Mesenchymal stem cell (in vitro differentiated cells and primary cell): ENCODE results near the gene MCM3AP.

Source experiments
- DNase-seq: peaks from one replicate; pipeline ENCODE4 v3.0.0-alpha.2; 2013
- H2AFZ ChIP-seq: one replicate; pipeline ENCODE4 v1.6.1; 2013; ENCODE audit warnings: low read depth, mild to moderate bottlenecking, control low read depth, inconsistent platforms, low read length, moderate library complexity
- H2AK5ac ChIP-seq: 2 replicates; pipeline ENCODE4 v1.6.1; 2013; ENCODE audit warnings: low read length, moderate library complexity, mild to moderate bottlenecking, inconsistent platforms; ENCODE audit not compliant: severe bottlenecking
- H2BK120ac ChIP-seq: one replicate; pipeline ENCODE4 v1.6.1; 2013; ENCODE audit warnings: low read depth, mild to moderate bottlenecking, inconsistent platforms, low read length, moderate library complexity
- H2BK12ac ChIP-seq, 2 experiments: one replicate each; pipeline ENCODE4 v1.6.1; 2013; ENCODE audit warnings: inconsistent platforms in 2 of 2, low read length in 2 of 2, mild to moderate bottlenecking in 2 of 2, moderate library complexity in 2 of 2, control low read depth in 1 of 2
- H2BK15ac ChIP-seq: one replicate; pipeline ENCODE4 v1.6.1; 2013; ENCODE audit warnings: mild to moderate bottlenecking, low read depth, inconsistent platforms; ENCODE audit not compliant: poor library complexity, severe bottlenecking
- H2BK5ac ChIP-seq: 2 replicates; pipeline ENCODE4 v1.6.1; 2013; ENCODE audit warnings: low read depth, mild to moderate bottlenecking, low read length, control low read depth, inconsistent platforms; ENCODE audit not compliant: poor library complexity, severe bottlenecking
- H3K14ac ChIP-seq, 2 experiments: one replicate each; pipeline ENCODE4 v1.6.1; 2013; ENCODE audit warnings: inconsistent platforms in 2 of 2, low read length in 2 of 2, control low read depth in 1 of 2, mild to moderate bottlenecking in 1 of 2, moderate library complexity in 1 of 2
- H3K18ac ChIP-seq, 2 experiments: one replicate each; pipeline ENCODE4 v1.6.1; 2013; ENCODE audit warnings: inconsistent platforms in 2 of 2, low read length in 2 of 2, control low read depth in 1 of 2, low read depth in 1 of 2, mild to moderate bottlenecking in 1 of 2
- H3K23ac ChIP-seq, 2 experiments: one replicate each; pipeline ENCODE4 v1.6.1; 2013; ENCODE audit warnings: inconsistent platforms in 2 of 2, low read length in 2 of 2, mild to moderate bottlenecking in 2 of 2, moderate library complexity in 2 of 2, control low read depth in 1 of 2
- H3K27ac ChIP-seq: 2 replicates; pipeline ENCODE4 v1.5.1; 2013; ENCODE audit warnings: mild to moderate bottlenecking, moderate library complexity, low read length, control low read depth, inconsistent platforms; ENCODE audit not compliant: poor library complexity, severe bottlenecking
- H3K27me3 ChIP-seq, 2 experiments: 2 replicates each; pipeline versions ENCODE4 v1.6.1 to v1.7.0; 2013; ENCODE audit warnings: low read length in 2 of 2, mild to moderate bottlenecking in 2 of 2, moderate library complexity in 2 of 2, control low read depth in 1 of 2, inconsistent platforms in 1 of 2; ENCODE audit not compliant: control insufficient read depth in 1 of 2, insufficient read depth in 1 of 2
- H3K36me3 ChIP-seq, 2 experiments: 2 replicates each; pipeline versions ENCODE4 v1.6.1 to v1.7.0; 2013; ENCODE audit warnings: low read length in 2 of 2, control low read depth in 1 of 2, inconsistent platforms in 1 of 2, low read depth in 1 of 2, mild to moderate bottlenecking in 1 of 2; ENCODE audit not compliant: insufficient read depth in 2 of 2, control insufficient read depth in 1 of 2
- H3K4ac ChIP-seq, 2 experiments: one replicate each; pipeline ENCODE4 v1.6.1; 2013; ENCODE audit warnings: inconsistent platforms in 2 of 2, low read length in 2 of 2, mild to moderate bottlenecking in 2 of 2, moderate library complexity in 2 of 2, control low read depth in 1 of 2, low read depth in 1 of 2
- H3K4me1 ChIP-seq: 2 replicates; pipeline ENCODE4 v1.6.1; 2013; ENCODE audit warnings: low read depth, low read length, control low read depth; ENCODE audit not compliant: control insufficient read depth, insufficient read depth
- H3K4me2 ChIP-seq: 2 replicates; pipeline ENCODE4 v1.6.1; 2013; ENCODE audit warnings: low read length, mild to moderate bottlenecking, inconsistent platforms; ENCODE audit not compliant: poor library complexity, severe bottlenecking
- H3K4me3 ChIP-seq, 2 experiments: 2 replicates each; pipeline versions ENCODE4 v1.5.1 to v1.7.0; 2013; ENCODE audit warnings: low read length in 2 of 2, mild to moderate bottlenecking in 2 of 2, control low read depth in 1 of 2, low read depth in 1 of 2; ENCODE audit not compliant: insufficient read depth in 1 of 2
- H3K79me1 ChIP-seq: replicated peaks from 2 replicates; pipeline ENCODE4 v1.6.1; 2013; ENCODE audit warnings: mild to moderate bottlenecking, control low read depth, low read length, inconsistent platforms; ENCODE audit not compliant: poor library complexity, severe bottlenecking
- H3K9ac ChIP-seq: 2 replicates; pipeline ENCODE4 v1.7.0; 2013; ENCODE audit warnings: mild to moderate bottlenecking, low read length, moderate library complexity
- H3K9me3 ChIP-seq: 2 replicates; pipeline ENCODE4 v1.7.0; 2013; ENCODE audit warnings: mild to moderate bottlenecking, low read length; ENCODE audit not compliant: control insufficient read depth
- H4K8ac ChIP-seq: one replicate; pipeline ENCODE4 v1.6.1; 2013; ENCODE audit warnings: inconsistent platforms, mild to moderate bottlenecking, low read length, moderate library complexity
- H4K91ac ChIP-seq: one replicate; pipeline ENCODE4 v1.6.1; 2013; ENCODE audit warnings: mild to moderate bottlenecking, low read length, inconsistent platforms
- whole genome bisulfite sequencing: methylation state at CpG from one replicate; pipeline ENCODE4 v1.1.7; 2013; ENCODE audit warnings: mixed read lengths; 5-methylcytosine and 5-hydroxymethylcytosine counted together

MCM3AP gene

DNA sequence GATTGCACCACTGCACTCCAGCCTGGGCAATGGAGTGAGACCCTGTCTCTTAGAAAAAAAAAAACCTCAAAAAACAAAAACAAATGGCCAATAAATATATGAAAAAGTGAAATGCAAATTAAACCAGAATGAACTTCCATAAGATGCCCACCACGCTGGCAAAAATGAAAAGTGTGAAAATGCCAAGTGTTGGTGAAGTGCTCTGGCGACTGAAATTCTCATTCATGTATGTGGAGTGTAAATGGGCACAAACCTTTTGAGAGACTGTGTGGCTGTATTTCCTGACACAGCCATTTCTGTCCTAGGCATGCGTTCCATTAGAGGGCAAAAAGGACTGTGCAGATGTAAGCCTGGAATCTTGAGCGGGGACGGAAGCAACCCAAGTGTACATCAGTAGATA is 19.0 kb upstream of the MCM3AP start:
- Histone ChIP-seq H2BK15ac (no peak overlapping the region), H3K4ac (no peak overlapping the region), H2BK12ac (no peak overlapping the region), H3K27ac (no peak overlapping the region), H3K14ac (no peak overlapping the region), H4K91ac (no peak overlapping the region), H3K79me1 (no peaks in the 10 kb centered on the region), H2AFZ (no peak overlapping the region), H3K9me3 (no peaks in the 10 kb centered on the region), H2BK5ac (no peak overlapping the region), H3K23ac (no peak overlapping the region), H3K4me3 (no peak overlapping the region), H2BK120ac (no peak overlapping the region), H3K36me3 (peaks cover 20 to 21% of the 10 kb centered on the region in 2 experiments), H3K27me3 (no peaks in the 10 kb centered on the region), H4K8ac (no peak overlapping the region), H3K18ac (no peak overlapping the region), H3K4me1 (no peaks in the 10 kb centered on the region), H3K9ac (no peak overlapping the region), H2AK5ac (no peak overlapping the region), H3K4me2 (no peak overlapping the region)
- no peak for DNase-seq
- 100% methylated on average over 5 of the region's 5 CpGs for WGBS

DNA sequence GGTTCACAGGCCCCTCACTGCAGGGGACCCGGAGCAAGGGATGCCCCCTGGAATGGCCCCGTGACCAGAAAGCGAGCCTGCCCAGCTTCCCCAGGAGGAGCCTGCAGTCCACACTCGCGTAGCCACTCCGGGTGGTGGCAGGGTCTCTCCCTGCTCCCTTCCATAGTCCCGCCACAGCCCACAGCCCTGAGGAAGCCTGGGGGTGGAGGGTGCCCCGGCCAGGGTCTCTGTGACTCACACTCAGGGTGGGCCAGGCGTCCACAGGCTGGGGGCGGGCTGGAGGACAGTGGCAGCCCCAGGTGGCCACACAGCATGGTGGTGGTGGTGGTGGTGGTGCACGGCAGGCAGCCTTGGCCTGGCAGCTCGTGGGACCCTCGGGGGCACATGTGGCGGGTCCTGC is 16.3 kb upstream of the MCM3AP start:
- H3K4me1 ChIP-seq = no peaks in the 10 kb centered on the region
- H3K9me3 ChIP-seq = no peaks in the 10 kb centered on the region
- H2BK120ac ChIP-seq = no peak overlapping the region
- WGBS = 95% methylated on average over 13 of the region's 14 CpGs
- no peaks in the 10 kb centered on the region for H3K27me3 ChIP-seq
- no peak overlapping the region for H2AK5ac ChIP-seq
- H3K4me3 ChIP-seq = no peak overlapping the region
- no peak overlapping the region for H4K8ac ChIP-seq
- H3K79me1 ChIP-seq = no peaks in the 10 kb centered on the region
- H3K36me3 ChIP-seq = peaks cover 11 to 33% of the 10 kb centered on the region in 2 experiments
- no peak overlapping the region for H2BK5ac ChIP-seq
- no peak overlapping the region for H3K18ac ChIP-seq
- no peak for DNase-seq
- H3K27ac ChIP-seq = no peak overlapping the region
- no peak overlapping the region for H3K23ac ChIP-seq
- no peak overlapping the region for H2AFZ ChIP-seq
- H3K9ac ChIP-seq = no peak overlapping the region
- H2BK15ac ChIP-seq = no peak overlapping the region
- H2BK12ac ChIP-seq = no peak overlapping the region
- H3K4ac ChIP-seq = no peak overlapping the region
- no peak overlapping the region for H3K4me2 ChIP-seq
- no peak overlapping the region for H3K14ac ChIP-seq
- H4K91ac ChIP-seq = no peak overlapping the region

GRCh38 chr21:46299167-46299566 is 13.8 kb upstream of the MCM3AP start:
- Histone ChIP-seq H3K36me3 (peaks cover 3 to 28% of the 10 kb centered on the region in 2 experiments), H4K8ac (no peak overlapping the region), H2BK15ac (no peak overlapping the region), H3K4me3 (no peak overlapping the region), H3K27me3 (no peaks in the 10 kb centered on the region), H2BK120ac (no peak overlapping the region), H3K4me2 (no peak overlapping the region), H3K4me1 (peaks cover 14% of the 10 kb centered on the region), H3K14ac (no peak overlapping the region), H2AK5ac (no peak overlapping the region), H3K18ac (no peak overlapping the region), H3K23ac (no peak overlapping the region), H4K91ac (no peak overlapping the region), H2BK12ac (no peak overlapping the region), H3K27ac (no peak overlapping the region), H3K79me1 (no peaks in the 10 kb centered on the region), H3K4ac (no peak overlapping the region), H2AFZ (no peak overlapping the region), H2BK5ac (no peak overlapping the region), H3K9ac (no peak overlapping the region), H3K9me3 (no peaks in the 10 kb centered on the region)
- 86% methylated on average over 9 of the region's 9 CpGs for WGBS
- no peak for DNase-seq

DNA sequence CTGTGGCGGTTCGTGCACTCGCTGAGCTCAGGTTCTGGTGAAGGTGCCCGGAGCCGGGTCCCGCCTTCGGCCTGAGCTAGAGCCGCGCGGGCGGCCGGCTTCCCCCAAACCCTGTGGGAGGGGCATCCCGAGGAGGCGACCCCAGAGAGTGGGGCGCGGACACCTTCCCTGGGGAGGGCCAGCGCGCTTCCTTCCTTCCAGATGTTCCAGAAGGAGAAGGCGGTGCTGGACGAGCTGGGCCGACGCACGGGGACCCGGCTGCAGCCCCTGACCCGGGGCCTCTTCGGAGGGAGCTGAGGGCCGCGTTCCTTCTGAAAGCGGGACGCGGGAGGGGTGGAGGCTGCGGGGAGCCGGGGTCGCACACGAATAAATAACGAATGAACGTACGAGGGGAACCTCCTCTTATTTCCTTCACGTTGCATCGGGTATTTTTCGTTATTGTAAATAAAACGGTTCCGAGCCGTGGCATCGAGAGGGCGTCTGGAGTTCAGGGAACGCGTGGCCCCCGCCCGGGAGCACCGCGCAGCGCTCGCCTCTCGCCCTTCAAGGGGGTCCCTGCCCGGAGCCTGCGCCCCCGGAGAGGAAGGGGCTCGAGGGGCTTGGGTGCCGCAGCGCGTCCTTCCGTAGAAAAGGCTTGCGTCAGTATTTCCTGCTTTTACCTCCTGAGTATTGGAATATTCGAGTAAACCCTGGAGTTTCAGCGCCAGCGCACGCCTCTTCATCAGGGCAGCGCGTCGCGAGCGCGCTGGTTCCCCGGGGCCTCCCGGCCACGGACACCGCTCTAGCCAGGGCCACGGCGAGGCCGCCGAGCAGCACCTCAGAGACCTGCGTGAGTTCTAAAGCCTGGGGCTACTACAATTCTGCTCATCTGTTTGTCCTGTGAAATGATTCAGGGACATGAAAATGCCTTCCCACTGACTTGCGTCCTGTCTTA is 12.2 kb upstream of the MCM3AP start:
- H3K4me3 ChIP-seq = peak overlapping the region in 1 of 2 experiments; percentile 68
- H3K23ac ChIP-seq = no peak overlapping the region
- peak overlapping the region; percentile 15 for H4K91ac ChIP-seq
- WGBS = 42% methylated on average over 79 of the region's 84 CpGs
- no peaks in the 10 kb centered on the region for H3K79me1 ChIP-seq
- H3K14ac ChIP-seq = no peak overlapping the region
- peaks cover 3 to 28% of the 10 kb centered on the region in 2 experiments for H3K36me3 ChIP-seq
- H3K9me3 ChIP-seq = no peaks in the 10 kb centered on the region
- peak overlapping the region; percentile 69 for H4K8ac ChIP-seq
- H2BK12ac ChIP-seq = peak overlapping the region in 1 of 2 experiments; percentile 31
- H3K9ac ChIP-seq = peak overlapping the region; percentile 85
- H3K27me3 ChIP-seq = no peaks in the 10 kb centered on the region
- H2AFZ ChIP-seq = no peak overlapping the region
- no peak overlapping the region for H2AK5ac ChIP-seq
- peak overlapping the region; percentile 38 for H2BK5ac ChIP-seq
- peak overlapping the region; percentile 19 for H2BK120ac ChIP-seq
- H3K4ac ChIP-seq = peak overlapping the region in 1 of 2 experiments; percentile 41
- no peak overlapping the region for H2BK15ac ChIP-seq
- no peak overlapping the region for H3K4me2 ChIP-seq
- DNase-seq = no peak
- no peak overlapping the region for H3K27ac ChIP-seq
- H3K4me1 ChIP-seq = peaks cover 14% of the 10 kb centered on the region
- peak overlapping the region; percentile 40 to 49 for H3K18ac ChIP-seq
